SHP77 treated with DMSO at 0.1 percent for 48 hours (cell line): ENCODE measurements around the gene FAM13A.
"Not testable (repeated sequence)": the region's sequence is repeated elsewhere in the genome, so short reads cannot be mapped to it uniquely, and the experiment has no call there.

ENCODE experiments used
- DNase-seq: peaks from one replicate; lab custom pipeline; 2025; lab: John Stamatoyannopoulos, UW

Gene FAM13A

GRCh38 chr4:88958080-88958479, 98.9 kb downstream of the FAM13A start:
- DNase-seq = no peak

DNA sequence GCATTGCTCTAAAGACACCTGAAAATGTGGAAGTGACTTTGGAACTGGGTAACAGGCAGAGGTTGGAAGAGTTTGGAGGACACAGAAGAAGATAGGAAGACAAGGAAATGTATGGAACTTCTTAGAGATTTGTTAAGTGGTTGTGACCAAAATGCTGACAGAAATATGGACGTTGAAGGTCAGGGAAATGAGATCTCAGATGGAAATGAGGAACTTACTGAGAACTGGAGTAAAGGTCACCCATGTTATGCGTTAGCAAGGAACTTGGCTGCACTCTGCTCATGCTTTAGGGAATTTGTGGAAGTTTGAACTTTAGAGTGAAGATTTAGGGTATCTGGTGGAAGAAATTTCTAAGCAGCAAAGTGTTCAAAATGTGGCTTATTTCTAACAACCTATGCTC, 99.4 kb downstream of the FAM13A start:
- no peak for DNase-seq

DNA sequence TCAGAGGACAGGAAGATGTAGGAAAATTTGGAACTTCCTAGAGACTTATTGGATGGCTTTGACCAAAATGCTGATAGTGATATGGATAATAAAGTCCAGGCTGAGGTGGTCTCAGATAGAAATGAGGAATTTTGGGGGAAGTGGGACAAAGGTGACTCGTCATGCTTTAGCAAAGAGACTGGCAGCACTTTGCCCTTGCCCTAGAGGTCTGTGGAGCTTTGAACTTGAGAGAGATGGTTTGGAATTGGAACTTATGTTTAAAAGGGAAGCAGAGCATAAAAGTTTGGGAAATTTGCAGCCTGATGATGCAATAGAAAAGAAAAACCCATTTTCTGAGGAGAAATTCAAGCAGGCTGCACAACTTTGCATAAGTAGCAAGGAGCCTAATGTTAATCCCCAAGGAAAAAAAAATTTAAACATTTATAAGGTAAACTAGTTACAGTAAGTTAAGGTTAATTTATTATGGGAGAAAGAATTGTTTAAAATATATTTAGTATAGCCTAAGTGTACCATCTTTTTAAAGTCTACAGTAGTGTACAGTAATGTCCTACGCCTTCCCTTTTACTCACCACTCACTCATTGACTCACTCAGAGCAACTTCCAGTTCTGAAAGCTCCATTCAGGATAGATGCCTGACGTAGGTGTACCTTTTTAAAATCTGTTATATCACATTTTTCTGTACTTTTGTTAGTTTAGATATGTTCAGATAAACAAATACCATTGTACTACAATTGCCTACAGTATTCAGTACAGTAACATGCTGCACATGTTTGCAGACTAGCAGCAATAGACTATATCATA, 101.2 kb downstream of the FAM13A start:
- no peak for DNase-seq

DNA sequence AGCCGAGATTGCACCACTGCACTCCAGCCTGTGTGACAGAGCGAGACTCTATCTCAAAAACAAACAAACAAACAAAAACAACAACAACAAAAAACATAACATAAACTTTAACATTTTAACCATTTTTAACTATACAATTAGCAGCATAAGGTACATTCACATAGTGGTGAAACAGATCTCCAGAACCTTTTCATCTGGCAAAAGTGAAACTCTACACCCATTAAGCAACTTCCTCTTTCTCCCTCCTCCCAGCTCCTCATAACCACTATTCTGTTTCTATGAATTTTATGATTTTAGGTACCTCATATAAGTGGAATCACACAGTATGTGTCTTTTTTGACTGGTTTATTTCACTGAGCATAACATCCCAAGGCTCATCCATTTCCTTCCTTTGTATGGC, 103.6 kb downstream of the FAM13A start:
- DNase-seq = no peak

- DNase-seq = no peak
These were observed 104.9 kb downstream of the FAM13A start for GRCh38 chr4:88952081-88952480.

GRCh38 chr4:88949605-88950004, 107.4 kb downstream of the FAM13A start:
- DNase-seq = no peak

- DNase-seq = no peak
These were observed 116.5 kb downstream of the FAM13A start for GRCh38 chr4:88940506-88940905.

DNA sequence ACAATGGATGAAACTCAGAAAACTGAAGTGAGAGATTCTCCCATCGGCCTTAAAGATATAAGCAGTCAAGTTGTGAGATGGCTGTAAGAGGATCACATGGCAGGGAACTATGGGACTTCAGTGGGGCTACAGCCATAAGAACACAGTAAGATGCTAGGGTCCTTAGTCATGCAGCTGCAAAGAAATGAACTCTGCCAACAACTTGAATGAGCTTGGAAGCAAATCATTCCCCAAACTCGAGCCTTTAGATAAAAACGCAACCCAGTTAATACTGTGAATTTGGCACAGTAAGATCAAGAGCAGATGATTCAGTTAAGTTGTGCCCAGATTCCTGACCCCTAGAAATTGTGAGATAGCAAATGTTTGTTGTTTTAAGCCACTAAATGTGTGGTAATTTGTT, 117.3 kb downstream of the FAM13A start:
- DNase-seq = no peak

- no peak for DNase-seq
These were observed 118.8 kb downstream of the FAM13A start for GRCh38 chr4:88938138-88938537.

DNA sequence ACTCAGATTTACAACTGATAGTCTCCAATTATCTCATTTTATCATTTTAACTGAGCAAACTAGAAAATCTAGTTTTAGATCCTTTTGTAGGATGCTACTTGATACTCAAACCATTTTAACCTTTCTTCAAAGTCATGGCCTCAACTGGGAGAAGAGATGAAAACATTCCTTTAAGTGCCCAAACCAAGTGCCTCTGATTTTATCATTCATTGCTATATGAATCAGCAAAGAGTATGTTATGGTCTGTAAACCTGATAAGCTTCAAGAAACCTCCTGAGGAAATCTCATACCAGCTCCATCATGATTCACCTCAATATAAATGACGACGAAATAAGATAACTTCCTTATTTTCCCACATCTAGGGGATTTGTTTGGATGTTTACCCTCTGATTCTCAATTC, 119.9 kb downstream of the FAM13A start:
- DNase-seq = no peak

GRCh38 chr4:88933414-88934160, 123.4 kb downstream of the FAM13A start:
- DNase-seq = no peak

- no peak for DNase-seq
These were observed 128.1 kb downstream of the FAM13A start for GRCh38 chr4:88928852-88929251.

GRCh38 chr4:88927420-88927819, 129.6 kb downstream of the FAM13A start:
- no peak for DNase-seq

DNA sequence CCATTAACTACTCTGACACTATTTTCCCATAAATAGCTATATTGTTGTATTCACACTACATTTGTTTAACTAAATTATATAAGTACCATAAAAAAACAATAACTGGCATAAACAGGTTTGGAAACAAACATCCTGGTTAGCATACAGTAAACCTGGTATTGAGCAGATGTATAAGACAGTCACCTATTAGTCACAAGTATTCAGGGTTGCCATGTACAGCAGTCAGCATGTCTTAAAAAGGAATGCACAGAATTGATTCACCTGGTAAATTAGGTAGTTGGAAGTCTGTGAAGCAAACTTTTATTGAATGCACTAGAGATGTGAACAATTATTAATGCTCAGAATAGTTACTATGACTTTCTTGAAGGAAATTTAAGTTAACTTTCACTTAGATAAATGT, 137.9 kb downstream of the FAM13A start:
- DNase-seq = no peak

- DNase-seq = not testable (repeated sequence)
These were observed 143.8 kb downstream of the FAM13A start for GRCh38 chr4:88913181-88913580.

DNA sequence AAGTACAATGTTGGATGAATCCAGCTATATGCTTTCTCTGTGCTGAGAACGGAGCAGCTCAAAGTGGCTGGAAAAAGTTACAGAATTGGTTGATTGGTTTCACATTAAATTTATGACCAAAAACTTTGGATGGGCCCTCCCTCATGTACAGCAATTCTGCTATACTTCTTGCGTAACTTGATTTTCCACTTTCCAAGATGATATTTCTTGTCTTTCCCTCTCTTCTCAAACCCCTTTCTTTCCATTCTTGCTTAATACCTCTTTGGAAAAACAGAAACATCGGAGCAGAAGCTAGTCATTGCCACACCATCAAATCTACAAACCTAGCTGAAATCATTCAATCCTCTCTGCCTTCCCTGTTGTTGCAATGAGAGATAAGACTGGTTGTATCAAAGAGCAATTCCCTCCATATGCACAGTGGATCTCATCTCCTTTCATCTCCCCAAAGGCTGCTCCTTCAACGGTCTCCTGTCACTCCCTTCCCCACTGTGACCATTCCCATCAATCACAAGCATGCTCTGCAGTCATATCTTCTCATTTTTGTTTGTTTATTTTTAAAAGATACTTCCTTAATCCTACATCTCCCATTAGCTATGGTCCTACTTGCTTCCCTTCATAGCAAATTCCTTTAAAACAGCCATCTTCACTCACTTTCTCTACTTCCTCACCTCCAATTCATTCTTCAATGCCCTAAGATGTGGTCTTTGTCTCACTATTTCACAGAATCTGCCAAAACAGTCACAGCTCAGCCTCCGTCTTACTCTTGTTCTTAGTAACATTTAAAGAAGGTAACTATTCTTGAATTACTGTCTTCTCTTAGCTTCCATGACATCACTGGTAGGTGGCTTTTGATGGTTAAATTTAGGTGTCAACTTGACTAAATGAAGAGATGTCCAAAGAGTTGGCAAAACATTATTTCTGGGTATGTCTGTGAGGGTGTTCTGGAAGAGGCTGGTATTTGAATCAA, 145.5 kb downstream of the FAM13A start:
- DNase-seq = no peak

DNA sequence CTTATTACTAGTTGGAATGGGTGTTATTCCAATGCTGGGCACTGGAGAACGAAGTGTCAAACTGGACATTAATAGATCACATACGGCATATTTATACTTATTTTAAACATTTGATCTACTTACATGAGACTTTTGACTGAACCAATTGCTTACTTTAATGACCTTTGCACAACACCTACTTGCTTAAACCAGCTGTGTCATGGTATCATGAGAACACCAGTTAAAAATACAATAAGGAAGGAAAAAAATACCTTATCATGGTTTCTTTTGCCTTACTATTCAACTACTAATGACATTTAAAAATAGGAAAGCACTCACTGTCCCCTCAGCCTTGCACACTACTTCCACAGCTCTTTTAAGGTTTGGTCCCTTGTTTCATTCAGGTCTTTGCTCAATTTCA, 146.9 kb downstream of the FAM13A start:
- DNase-seq = no peak

DNA sequence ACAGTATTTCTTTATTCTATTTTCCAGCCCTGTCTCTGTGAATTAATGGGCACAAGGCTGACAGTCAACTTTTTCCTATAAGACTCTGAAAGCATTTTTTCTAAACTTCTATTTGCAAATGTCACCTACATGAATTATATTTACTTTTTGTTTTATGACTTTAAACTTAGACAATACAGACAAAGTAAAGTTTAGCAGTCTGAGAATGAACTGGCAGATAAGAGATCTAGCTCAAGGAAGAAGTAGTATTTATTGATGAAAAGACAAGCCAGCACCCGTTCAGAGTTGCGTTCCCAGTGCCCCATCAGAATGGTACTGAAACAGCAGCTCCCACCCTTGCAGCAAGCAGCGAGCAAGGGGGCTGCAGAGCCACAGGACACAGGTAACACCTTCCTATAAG, 148.5 kb downstream of the FAM13A start:
- no peak for DNase-seq

DNA sequence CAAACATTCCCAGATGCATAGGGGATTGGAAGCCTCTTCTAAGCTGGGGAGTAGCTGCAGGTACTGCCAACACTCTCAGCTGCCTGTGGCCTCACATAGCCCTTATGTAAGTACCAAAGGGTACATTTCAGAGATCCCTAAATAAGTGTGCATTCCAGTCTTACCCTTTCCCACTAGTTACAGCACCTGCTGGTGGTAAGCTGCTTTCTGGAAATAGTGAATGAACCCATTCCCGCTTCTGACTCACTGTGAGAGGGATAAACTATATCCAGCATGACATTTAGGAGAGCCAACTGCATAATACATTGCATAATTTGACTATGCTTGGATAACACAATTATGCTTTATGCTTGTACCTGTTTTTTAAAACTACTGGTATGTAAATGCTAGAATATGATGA, 149.0 kb downstream of the FAM13A start:
- DNase-seq = no peak

DNA sequence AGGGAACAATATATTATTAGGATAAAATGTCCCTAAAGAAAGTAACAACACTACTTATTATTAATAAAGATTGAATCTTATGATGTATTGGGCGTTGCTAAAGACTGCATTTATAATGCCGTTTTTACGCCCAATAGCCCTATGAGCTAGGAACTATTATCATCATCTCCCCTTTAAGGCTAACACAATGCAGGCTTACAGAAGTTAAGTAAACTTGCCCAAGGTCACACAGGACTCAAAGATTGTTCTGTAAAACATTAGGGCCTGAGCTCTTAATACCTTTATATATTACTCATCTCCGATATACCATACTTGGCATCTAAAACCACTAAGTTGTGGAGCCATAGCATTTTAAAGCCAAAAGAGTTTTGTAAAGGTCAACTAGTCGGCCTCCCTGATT, 149.5 kb downstream of the FAM13A start:
- DNase-seq = no peak

DNA sequence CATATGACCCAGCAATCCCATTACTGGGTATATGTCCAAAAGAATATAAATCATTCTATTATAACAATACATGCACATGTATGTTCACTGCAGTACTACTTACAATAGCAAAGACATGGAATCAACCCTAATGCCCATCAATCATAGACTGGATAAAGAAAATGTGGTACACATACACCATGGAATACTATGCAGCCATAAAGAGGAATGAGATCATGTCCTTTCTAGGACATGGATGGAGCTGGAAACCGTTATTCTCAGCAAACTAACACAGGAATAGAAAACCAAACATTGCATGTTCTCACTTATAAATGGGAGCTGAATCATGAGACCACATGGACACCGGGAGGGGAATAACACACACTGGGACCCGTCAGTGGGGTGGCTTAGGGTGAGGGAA, 152.7 kb downstream of the FAM13A start:
- not testable (repeated sequence) for DNase-seq

- no peak for DNase-seq
These were observed 156.6 kb downstream of the FAM13A start for GRCh38 chr4:88900432-88900831.
